Keratinocyte (primary cell): ENCODE results near the gene LRRC27. TPM values are rescaled to one million over a fixed set of nuclear protein-coding genes. Genes with fewer than 3 reads are reported as not detected.

ENCODE experiments used
- DNase-seq: peaks from one replicate; pipeline ENCODE4 v3.0.0-alpha.2; 2011; ENCODE audit warnings: low read depth, missing footprints, low spot score
- FAIRE-seq: peaks from 2 replicates; lab custom pipeline; 2011; peaks lifted over from hg19 to GRCh38; lab: Jason Lieb, UNC
- H2AFZ ChIP-seq: 2 replicates; pipeline ENCODE4 v1.6.0; 2012; ENCODE audit warnings: low read length, control low read depth, inconsistent platforms; ENCODE audit not compliant: control insufficient read depth
- H3K27ac ChIP-seq: 2 replicates; pipeline ENCODE4 v1.5.1; 2011; ENCODE audit warnings: low read length; ENCODE audit not compliant: control insufficient read depth, insufficient read depth
- H3K27me3 ChIP-seq: 3 replicates; pipeline ENCODE4 v1.6.0; 2011; ENCODE audit warnings: low read length; ENCODE audit not compliant: control insufficient read depth, insufficient read depth; ENCODE audit errors: extremely low read depth
- H3K36me3 ChIP-seq, 2 experiments: 2 replicates in 1 of 2; 3 replicates in 1 of 2; pipeline ENCODE4 v1.5.1; 2011; ENCODE audit warnings: low read length in 2 of 2, mild to moderate bottlenecking in 1 of 2; ENCODE audit not compliant: control insufficient read depth in 2 of 2, insufficient read depth in 2 of 2; ENCODE audit errors: extremely low read depth in 1 of 2
- H3K4me1 ChIP-seq: 3 replicates; pipeline ENCODE4 v1.5.1; 2011; ENCODE audit warnings: low read length; ENCODE audit not compliant: control insufficient read depth, insufficient read depth; ENCODE audit errors: extremely low read depth
- H3K4me2 ChIP-seq: 3 replicates; pipeline ENCODE4 v1.6.0; 2011; ENCODE audit warnings: low read depth, low read length; ENCODE audit not compliant: control insufficient read depth, insufficient read depth; ENCODE audit errors: extremely low read depth
- H3K4me3 ChIP-seq, 3 experiments: fragments of 200-600 bp in 1 of 3; sonication (generic) in 1 of 3; 2 replicates in 2 of 3; 3 replicates in 1 of 3; pipeline ENCODE4 v1.5.1; 2011 to 2016; ENCODE audit warnings: low read length in 3 of 3, mild to moderate bottlenecking in 3 of 3, control low read depth in 2 of 3, inconsistent platforms in 1 of 3, low read depth in 1 of 3, mixed read lengths in 1 of 3, mixed run types in 1 of 3, moderate library complexity in 1 of 3; ENCODE audit not compliant: control insufficient read depth in 2 of 3, insufficient read depth in 2 of 3; ENCODE audit errors: extremely low read depth in 1 of 3
- H3K79me2 ChIP-seq: 2 replicates; pipeline ENCODE4 v1.6.0; 2012; ENCODE audit warnings: low read length; ENCODE audit not compliant: control insufficient read depth, insufficient read depth
- H3K9ac ChIP-seq: 3 replicates; pipeline ENCODE4 v1.6.0; 2011; ENCODE audit warnings: low read length; ENCODE audit not compliant: control insufficient read depth, insufficient read depth; ENCODE audit errors: extremely low read depth
- H3K9me1 ChIP-seq: 3 replicates; pipeline ENCODE4 v1.6.0; 2011; ENCODE audit warnings: low read length; ENCODE audit not compliant: control insufficient read depth, insufficient read depth; ENCODE audit errors: extremely low read depth
- H3K9me3 ChIP-seq: 2 replicates; pipeline ENCODE4 v1.5.1; 2012; ENCODE audit warnings: low read depth, low read length; ENCODE audit not compliant: control insufficient read depth
- H4K20me1 ChIP-seq: 3 replicates; pipeline ENCODE4 v1.6.0; 2011; ENCODE audit warnings: low read length; ENCODE audit not compliant: control insufficient read depth, insufficient read depth; ENCODE audit errors: extremely low read depth
- CTCF ChIP-seq, 3 experiments: IDR thresholded peaks in 1 of 3; conservative IDR thresholded peaks in 1 of 3; optimal IDR thresholded peaks in 1 of 3; 2 replicates in 2 of 3; 3 replicates in 1 of 3; pipeline versions ENCODE3 to v1.5.1; 2011; ENCODE audit warnings: low read length in 3 of 3, mild to moderate bottlenecking in 3 of 3, moderate library complexity in 2 of 3, control low read depth in 1 of 3, inconsistent platforms in 1 of 3; ENCODE audit not compliant: insufficient read depth in 2 of 3; ENCODE audit errors: extremely low read depth in 1 of 3
- EZH2 ChIP-seq: IDR thresholded peaks from one replicate; pipeline ENCODE4 v1.6.1; 2012; ENCODE audit warnings: inconsistent platforms, mild to moderate bottlenecking, low read length, moderate library complexity
- dilution Hi-C: fragments of 300-500 bp; cut with MboI; formaldehyde crosslinking; loops from one replicate; pipeline ENCODE4 v1.7.0; 2020; ENCODE audit warnings: low sequenced_read_pairs; ENCODE audit not compliant: extremely low pct_ligation_motif_present
- polyA plus RNA-seq, 5 experiments: library from polyadenylated mRNA; depleted of rRNA in 3 of 5; stranded (reverse) in 3 of 5; stranded (forward) in 1 of 5; unstranded in 1 of 5; fragments of >200 nt; gene quantifications; 1 replicate in 1 of 5; 2 replicates in 3 of 5; 3 replicates in 1 of 5; pipeline versions ENCODE4 v1.2.1 to v1.2.3, GENCODE V29; 2011 to 2012; ENCODE audit warnings: missing spikeins in 2 of 5, low read depth in 1 of 5, low replicate concordance in 1 of 5

The LRRC27 gene
- polyA plus RNA-seq, 1 donor (not counting 4 experiments of a cell fraction or from before 2014, with no cell fraction given) = 3.0 TPM

DNA sequence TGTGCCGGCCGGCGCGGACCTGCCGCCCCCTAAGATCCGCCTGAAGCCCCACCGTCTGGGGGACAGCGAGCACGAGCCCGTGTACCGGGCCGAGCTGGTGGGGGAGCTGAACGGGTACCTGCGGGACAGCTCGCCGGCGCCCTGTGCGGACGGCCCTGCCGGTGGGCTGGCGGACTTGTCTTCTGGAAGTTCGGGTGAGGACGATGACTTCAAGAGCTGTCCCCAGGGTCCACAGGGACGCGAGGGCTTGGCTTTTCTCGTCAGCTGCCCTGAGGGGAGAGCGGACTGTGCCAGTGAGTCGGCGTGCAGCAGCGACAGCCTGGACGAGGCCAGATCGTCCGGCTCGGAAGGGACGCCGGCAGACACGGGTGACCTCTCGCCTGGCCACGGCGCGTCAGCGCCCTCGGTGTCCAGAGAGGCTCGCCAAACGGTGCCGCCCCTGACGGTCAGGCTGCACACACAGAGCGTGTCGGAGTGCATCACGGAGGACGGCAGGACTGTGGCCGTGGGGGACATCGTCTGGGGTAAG is 73.5 kb downstream of the LRRC27 start:
- Histone ChIP-seq H3K79me2 (peaks cover 38% of the 10 kb centered on the region), H3K9ac (no peak overlapping the region), H3K4me3 (no peak overlapping the region), H3K9me3 (no peaks in the 10 kb centered on the region), H3K9me1 (no peaks in the 10 kb centered on the region), H2AFZ (no peak overlapping the region), H3K27me3 (no peaks in the 10 kb centered on the region), H3K4me1 (peaks cover 27% of the 10 kb centered on the region), H3K27ac (no peak overlapping the region), H3K36me3 (peaks cover 3 to 12% of the 10 kb centered on the region in 2 experiments), H4K20me1 (peaks cover 2% of the 10 kb centered on the region), H3K4me2 (no peak overlapping the region)
- TF ChIP-seq EZH2 (no peak), CTCF (optimal IDR thresholded peaks at IDR 0.05 in 1 of 3, IDR thresholded peaks at IDR 0.05 in 1 of 3, conservative IDR thresholded peaks at IDR 0.05 in 1 of 3; ENCODE audit: extremely low read depth in 1 of 3, insufficient read depth in 2 of 3, low read length in 3 of 3) (no peak)
- dilution Hi-C loops = no loop called here
- FAIRE-seq = no peak
- DNase-seq = no peak

DNA sequence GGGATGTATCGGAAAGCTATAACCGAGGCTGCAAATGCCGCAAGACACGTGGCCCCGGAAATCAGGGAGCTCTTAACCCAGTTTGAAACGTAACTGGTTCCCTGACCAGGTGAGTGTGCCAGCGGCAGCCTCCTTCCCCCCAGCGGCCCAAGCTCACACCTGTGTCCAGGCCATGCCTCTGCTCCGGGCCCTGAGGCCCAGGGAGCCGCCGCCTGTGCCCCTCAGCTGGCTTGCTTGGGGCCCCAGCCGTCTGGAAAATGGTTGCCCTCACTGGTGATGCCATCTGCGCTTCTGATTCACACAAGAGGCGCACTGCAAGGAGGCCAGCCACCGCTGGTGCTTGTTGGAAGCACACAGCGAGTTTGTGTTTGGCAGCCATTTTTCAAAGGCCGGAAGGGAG is 74.2 kb downstream of the LRRC27 start:
- H3K4me3 ChIP-seq = no peak overlapping the region
- no peak overlapping the region for H3K27ac ChIP-seq
- H3K9ac ChIP-seq = no peak overlapping the region
- no peak overlapping the region for H2AFZ ChIP-seq
- H3K4me2 ChIP-seq = no peak overlapping the region
- no peaks in the 10 kb centered on the region for H3K27me3 ChIP-seq
- H3K79me2 ChIP-seq = peaks cover 36% of the 10 kb centered on the region
- H3K9me1 ChIP-seq = no peaks in the 10 kb centered on the region
- DNase-seq (no peak), FAIRE-seq (no peak)
- no peaks in the 10 kb centered on the region for H3K9me3 ChIP-seq
- H3K36me3 ChIP-seq = peaks cover 3 to 14% of the 10 kb centered on the region in 2 experiments
- TF ChIP-seq CTCF (optimal IDR thresholded peaks at IDR 0.05 in 1 of 3, IDR thresholded peaks at IDR 0.05 in 1 of 3, conservative IDR thresholded peaks at IDR 0.05 in 1 of 3; ENCODE audit: extremely low read depth in 1 of 3, insufficient read depth in 2 of 3, low read length in 3 of 3) (no peak), EZH2 (no peak)
- peaks cover 29% of the 10 kb centered on the region for H3K4me1 ChIP-seq
- dilution Hi-C loops = no loop called here
- no peaks in the 10 kb centered on the region for H4K20me1 ChIP-seq
